SU-DHL-6 (cell line): ENCODE measurements around the gene VEGFC.

ENCODE experiments used
- EZH2phosphoT487 ChIP-seq: fragments of 200-600 bp; sonication (generic), shearing (Covaris generic); conservative IDR thresholded peaks from 2 replicates; pipeline ENCODE4 v1.6.1; 2018; ENCODE audit warnings: mild to moderate bottlenecking, antibody characterized with exemption, low read length, moderate library complexity, mixed read lengths
- TF ChIP-seq, protein P1 (sequence below): fragments of 200-600 bp; sonication (generic); IDR thresholded peaks from one replicate; pipeline ENCODE4 v1.5.1; 2017; ENCODE audit warnings: antibody characterized with exemption, mild to moderate bottlenecking, low read length, moderate library complexity; ENCODE audit not compliant: insufficient read depth, poor library complexity, severe bottlenecking

DNA sequence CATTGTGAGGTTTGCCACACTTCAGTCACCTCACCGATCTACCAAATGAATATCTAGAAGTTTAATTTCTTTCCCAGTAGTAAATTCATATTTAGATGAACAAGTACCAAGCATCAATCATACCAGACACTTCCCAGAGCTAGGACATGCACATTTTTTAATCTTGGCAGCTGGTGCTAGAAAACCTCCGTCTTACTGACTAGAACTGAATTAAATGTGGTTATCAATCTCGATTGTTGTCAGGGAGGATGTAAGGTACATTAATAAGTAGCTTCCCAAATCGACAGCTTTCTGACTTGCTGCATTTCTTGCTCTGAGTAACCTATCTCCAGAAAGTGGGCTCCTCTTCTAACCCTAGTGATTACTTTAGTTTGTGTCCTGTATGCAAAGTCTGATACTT, 34.4 kb downstream of the VEGFC start:
- TF ChIP-seq, protein P1, sequence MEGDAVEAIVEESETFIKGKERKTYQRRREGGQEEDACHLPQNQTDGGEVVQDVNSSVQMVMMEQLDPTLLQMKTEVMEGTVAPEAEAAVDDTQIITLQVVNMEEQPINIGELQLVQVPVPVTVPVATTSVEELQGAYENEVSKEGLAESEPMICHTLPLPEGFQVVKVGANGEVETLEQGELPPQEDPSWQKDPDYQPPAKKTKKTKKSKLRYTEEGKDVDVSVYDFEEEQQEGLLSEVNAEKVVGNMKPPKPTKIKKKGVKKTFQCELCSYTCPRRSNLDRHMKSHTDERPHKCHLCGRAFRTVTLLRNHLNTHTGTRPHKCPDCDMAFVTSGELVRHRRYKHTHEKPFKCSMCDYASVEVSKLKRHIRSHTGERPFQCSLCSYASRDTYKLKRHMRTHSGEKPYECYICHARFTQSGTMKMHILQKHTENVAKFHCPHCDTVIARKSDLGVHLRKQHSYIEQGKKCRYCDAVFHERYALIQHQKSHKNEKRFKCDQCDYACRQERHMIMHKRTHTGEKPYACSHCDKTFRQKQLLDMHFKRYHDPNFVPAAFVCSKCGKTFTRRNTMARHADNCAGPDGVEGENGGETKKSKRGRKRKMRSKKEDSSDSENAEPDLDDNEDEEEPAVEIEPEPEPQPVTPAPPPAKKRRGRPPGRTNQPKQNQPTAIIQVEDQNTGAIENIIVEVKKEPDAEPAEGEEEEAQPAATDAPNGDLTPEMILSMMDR: no peak
- no peak for TF ChIP-seq EZH2phosphoT487
